NCI-H1694 (cell line): ENCODE measurements around the gene S100A3.

ENCODE experiments used
- DNase-seq: peaks from one replicate; lab custom pipeline; 2025; lab: John Stamatoyannopoulos, UW

S100A3 gene

DNA sequence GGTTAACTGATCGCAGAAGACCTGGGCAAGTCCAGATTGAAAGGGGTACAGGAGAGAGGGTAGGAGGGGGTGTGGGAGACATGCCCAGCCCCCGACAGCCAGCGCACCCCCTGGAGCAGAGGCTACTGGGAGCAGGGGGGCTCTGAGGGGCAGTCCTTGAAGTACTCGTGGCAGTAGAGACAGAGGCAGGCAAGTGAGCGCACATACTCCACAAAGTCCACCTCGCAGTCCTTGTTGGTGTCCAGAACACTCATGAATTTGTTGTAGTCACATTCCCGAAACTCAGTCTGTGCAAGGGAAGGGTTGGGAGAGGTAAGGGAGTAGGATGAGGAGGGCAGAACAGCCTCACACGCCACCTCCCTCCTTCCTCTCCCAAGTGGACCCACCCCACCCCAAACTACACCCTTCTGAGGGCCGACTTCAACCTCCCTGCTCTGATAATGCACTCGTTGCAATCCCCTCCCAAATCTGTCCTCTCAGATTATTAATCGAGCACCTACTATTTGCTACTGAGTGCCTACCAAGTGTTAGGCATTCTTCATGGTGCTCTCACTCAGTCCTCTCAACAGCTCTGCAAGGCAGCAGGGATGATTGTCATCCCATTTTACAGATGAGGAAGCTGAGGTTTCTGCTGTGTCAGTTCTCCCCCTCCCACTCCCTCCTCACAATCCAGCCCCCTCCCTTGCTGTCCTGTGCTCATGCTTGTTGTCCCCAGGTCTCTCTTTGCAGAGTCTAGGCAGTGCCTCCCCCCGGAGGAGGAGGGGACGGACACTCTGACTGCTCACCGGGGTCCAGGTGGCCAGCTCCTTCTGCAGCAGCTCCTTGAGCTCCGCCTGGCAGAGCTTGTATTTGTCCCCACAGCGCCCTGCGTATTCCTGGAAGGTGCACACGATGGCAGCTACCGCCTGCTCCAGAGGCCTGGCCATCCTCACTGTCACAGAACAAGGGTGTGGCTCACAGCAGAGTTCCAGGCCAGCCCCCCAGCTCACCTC is 1.2 kb downstream of the S100A3 start:
- DNase-seq: no peak

DNA sequence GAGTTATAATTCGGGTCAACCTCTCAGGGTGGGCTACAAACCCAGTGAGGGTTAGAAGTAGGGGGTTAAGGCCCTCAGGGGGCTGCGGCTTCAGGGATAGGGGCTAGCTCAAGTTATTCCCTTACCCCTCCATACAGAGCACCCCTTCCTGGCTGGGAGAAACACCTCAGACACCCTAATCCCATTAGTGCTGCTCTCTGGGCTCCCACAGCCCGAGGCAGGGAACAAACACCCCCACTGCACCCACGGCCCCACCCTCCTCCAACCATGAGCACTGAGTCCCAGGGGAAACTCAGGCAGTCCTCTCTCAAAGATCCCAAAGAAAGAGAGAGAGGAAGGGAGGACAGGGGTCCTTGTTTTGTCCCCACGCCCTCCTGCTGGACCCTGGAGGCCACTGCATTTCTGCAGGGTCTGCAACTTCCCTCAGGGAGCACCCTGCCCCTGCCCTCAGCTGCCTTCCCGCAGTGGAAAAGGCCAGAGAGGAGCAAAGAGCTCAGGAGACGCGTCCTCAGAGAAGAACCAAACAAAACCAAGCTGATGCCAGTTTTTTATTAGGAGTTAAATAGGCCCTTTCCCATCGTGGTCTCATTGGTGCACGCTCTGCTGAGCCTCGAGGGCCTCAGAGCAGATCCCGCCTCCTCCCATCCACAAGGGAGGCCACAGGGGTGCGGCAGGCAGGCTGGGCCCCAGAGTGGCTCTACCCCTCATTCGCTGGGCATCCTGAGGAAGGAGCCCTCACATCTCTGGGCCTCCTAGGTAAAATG is 2.1 kb downstream of the S100A3 start:
- DNase-seq: no peak

DNA sequence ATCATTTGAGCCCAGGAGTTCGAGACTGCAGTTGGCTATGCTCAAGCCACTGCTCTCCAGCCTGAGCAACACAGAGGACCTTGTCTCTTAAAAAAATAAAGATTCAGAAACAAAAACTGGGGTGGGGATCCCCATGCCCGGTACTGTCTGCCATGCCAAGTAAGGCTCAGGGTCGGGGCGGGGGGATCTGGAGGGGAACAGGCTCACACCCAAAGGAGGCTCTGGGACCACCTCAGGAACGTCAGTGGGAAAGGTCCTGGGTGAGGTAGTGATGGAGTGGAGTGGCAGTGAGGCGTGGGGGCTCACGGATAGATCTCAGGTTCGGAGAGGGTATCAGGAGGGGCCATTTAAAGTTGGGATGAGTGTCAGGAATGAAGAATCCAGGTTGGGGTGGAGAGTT is 2.7 kb downstream of the S100A3 start:
- no peak for DNase-seq

DNA sequence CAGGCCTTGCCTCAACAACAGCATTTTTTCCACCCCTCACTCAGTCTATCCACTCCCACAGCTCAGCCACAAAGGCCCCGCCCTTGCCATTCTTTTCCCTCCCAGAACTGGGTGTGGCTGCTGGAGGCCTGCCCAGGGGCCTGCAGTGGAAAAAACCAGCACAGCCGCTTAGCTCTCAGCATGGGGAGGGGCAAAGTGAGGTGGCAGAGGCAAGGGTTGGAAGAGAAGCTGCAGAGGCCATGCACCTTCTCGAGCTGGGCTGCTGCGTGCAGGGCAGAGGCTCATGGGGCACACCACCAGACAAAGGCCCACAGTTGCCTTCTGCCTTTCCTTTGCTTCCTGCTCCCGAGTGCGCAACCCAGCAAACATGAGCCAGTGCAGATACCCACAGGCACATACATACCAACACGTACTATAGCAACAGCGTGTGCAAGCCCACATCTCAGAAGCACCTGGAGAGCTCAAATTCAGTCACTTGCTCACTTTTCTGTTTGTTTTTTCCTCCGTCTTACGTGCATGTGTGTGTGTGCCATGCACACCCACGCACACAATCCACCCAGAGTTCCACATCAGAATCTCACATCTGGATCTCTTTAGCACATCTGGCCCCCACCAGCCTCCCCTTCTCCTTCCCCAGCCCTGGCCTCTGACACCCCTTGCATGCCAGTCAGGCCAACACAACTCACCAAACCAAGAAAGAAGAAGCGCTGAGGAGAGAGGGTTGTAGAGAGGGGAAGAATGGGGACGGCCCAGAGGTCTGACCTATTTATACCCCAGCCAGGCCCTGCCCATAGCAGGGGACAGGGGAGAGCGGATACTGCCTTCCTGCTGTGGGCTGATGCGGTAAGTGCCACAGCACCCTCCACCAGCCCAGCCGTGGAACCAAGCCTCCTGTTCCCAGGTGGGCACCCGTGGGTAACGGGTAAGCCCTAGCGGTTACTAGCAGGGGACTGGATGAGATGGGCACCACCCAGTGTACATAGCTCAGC is 3.7 kb downstream of the S100A3 start, which contains the start of gene S100A4:
TSS of gene S100A4 (minus strand) at position 740 of the 989 bp plus-strand sequence. CDS start 1,012 bp downstream, outside the sequence.
- DNase-seq: peak; percentile 98

DNA sequence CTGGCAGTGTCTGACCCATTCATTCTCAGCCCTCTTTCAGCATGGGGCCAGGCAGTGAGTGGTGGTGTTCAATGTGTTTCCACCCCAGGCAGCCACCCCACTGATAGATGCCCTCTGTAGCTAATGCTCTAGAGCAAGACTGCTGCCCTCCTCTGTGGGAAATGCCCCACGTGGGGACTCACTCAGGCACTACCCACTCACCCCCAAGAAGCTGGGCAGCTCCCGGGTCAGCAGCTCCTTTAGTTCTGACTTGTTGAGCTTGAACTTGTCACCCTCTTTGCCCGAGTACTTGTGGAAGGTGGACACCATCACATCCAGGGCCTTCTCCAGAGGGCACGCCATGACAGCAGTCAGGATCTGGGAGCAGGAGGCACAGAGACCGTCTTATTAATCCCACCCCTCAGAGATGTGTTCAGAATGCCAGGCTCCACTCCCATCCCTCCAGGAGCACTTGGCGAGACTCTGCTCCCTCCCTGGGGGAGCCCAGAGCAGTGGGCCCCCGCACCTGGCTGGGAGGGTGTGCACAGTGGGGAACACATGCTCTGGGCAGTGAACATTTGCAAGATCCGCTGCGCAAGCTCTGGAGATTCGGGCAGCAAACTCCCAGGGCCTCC is 4.5 kb downstream of the S100A3 start:
- no peak for DNase-seq

DNA sequence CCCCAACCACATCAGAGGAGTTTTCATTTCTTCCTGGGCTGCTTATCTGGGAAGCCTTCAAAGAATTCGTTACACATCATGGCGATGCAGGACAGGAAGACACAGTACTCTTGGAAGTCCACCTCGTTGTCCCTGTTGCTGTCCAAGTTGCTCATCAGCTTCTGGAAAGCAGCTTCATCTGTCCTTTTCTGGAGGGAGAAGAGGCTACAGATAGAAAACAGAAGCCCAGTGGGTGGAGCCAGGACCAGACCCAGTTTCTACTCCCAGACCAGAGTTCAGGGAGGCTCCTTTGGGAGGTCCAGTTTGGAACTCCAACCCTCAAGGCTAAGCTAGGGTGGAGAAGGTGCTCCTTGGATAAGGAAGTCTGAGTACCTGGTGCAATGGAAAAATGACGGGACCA is 5.3 kb downstream of the S100A3 start:
- DNase-seq: no peak

DNA sequence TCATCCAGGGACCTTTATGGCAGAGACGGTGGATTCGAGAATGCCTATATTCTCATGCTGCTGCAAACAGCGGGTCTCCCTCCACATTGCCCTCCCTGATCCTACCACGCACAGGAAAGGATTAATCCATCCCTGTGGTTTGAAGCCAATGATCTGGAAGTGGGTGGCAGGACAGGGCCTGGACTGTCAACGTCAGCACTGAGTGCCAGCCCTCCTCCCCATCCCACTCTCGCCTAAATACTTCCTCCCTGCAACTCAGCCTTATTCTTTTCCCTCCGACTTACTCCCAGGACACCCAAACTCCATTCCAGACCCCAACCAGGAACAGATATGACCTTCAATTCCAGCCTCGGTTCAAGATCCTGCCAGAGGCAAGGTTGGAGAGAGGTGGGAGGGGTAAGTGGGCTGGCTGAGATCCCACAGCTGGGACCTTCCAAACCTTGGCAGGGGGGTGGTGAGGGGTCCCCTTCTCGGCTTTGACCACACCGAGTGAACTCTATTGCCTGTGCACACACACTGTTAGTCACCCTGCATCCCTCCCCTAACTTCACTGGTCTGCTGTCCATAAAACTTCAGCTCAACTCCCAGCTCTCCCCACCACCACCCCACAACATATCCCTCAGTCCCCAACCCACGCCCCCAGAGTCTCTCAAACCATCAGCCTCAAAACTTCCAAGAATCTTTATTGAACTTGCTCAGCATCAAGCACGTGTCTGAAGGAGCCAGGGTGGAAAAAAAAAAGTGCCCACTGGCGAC is 5.9 kb downstream of the S100A3 start:
- no peak for DNase-seq

DNA sequence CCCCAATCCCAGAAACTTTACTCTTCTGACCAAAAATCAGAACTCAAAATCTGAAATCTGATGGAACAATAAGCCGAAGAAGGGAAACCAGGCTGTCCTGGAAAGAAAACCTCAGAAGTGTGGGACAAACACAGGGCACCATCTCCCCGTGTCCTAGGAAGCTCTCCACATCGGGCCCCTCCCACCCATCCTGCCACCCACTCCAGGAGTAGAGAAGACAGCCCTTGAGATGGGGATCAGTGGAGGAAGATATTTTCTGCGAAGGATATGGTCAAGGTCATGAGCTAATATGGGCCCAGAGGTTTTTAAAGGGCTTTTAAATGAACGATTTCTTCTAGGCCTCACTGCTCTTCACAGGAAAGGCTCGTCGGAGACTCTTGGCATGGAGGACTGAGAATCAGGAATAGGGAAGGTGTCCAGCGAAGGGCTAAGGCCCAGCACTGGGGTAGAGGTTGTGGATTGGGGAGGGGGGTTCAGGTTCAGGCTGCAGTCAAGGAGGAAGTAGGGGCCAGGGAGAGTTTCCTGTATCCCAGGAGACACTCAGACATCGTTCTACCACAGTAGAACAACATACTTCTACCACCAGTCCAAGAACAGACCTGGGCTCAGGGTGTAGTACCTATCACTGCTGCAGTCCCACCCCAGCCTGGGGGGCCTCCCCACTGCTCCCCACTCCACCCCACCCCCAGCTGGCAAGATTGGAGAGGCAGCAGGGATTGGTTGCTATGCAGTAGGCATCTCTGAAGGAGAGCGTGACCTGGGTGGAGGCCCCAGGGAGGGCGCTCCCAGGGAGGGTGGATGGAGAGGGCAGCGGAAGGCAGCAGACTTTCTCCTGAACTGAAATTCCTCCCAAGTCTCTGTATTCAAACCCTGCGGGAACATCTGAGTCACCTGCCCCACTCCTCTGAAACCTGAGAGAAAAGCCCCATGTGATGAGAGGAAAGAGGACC is 7.1 kb downstream of the S100A3 start:
- DNase-seq: no peak

DNA sequence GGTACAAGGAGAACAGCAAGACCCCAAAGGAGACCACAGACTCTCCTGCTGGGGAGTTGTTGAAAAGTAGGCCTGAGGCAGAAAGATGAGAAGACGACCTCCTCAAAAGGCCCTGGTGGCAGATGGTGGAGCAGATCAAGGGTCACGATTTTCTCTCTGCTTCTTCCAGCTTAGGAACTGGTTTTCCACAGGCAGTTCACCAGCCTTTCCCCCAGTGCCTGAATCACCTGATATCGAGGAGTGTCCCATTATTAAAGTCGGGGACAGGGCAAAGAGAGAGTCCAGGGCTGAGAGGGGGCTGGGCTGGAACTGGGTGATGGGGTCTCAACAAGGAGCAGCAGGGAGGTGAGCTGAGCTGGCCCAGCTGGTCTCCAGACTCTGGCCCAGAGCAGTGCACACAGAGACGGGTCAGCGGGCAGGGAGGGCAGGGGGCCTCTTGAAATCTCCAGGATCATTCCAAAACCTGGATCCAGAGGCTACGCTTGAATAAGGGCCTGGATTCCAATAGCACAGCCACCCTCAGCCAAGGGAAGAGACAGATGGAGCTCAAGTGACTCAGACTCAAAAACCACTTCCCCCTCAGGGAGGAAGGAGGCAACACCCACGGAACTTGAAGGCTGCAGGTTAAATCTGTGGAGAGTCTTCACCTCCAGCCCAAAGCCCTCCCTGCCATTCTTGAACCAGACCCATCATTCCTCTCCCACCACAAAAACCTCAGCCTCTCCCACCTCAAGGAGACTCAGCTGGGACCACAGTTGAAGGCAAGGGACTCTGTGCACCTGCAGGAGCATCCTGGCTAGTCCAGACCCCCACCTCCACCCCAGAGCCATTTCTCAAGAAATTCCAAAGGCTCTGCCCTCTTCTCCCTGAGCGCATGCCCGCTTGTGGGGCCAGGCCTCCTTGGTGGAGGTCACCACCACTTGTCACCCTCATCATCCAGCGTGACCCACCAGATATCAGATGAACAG is 8.4 kb downstream of the S100A3 start, which contains the start of gene S100A5:
TSS of gene S100A5 (minus strand) at position 541 of the 968 bp plus-strand sequence. CDS start 743 bp downstream, outside the sequence.
- no peak for DNase-seq

DNA sequence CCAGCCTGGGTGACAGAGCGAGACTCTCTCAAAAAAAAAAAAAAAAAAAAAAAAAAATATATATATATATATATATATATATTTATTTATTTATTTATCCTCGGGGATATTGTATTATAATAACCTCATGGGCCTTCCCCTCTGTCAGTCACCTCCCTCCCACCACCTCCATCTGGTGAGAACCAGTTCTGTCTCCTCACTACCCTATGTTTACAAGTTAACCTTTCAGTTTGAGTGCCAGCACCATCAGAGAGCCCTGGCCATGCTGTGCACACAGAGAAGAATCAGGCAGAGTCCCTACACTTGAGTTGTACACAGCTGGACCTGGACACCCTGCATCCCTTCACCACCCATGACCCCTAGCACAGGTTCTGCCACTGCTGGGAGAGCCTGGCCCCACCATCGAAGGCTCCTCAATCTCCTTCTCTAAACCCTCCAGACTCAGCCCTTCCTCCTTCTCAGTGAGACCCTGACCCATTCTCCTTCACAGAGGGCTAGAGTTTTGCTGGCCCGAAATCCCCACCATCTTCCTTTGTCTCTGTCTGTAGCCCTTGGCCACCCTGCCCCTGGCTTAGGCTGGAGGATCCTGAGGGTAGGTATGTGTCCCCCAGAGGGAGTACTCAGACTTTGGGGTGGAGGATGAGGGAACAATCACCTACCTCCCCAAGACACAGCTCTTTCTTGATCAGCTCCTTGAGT is 9.5 kb downstream of the S100A3 start:
- no peak for DNase-seq

DNA sequence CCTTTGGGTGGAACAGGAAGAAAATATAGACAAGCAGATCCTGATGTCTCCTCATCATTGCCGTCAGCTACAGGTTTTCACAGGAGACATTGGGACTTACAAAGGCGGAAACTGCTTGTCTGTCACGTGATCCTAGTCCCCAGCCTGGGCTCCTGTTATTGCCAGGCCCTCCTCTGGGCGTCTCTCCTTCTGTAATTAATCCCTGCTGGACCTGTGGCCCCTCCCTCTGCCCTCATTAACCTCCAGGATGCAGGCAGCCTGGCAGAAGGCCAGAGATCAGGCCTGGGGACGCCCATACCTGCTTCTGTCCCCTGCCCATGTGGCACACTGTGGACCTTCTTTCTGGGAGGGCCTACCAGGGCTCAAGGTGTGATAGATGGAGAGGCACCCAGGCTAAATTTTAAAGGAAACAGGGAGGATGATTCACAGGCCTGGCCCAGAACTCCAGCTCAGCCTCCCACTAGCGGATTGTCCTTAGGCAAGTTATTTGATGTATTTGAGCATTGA is 10.7 kb downstream of the S100A3 start:
- DNase-seq: no peak

DNA sequence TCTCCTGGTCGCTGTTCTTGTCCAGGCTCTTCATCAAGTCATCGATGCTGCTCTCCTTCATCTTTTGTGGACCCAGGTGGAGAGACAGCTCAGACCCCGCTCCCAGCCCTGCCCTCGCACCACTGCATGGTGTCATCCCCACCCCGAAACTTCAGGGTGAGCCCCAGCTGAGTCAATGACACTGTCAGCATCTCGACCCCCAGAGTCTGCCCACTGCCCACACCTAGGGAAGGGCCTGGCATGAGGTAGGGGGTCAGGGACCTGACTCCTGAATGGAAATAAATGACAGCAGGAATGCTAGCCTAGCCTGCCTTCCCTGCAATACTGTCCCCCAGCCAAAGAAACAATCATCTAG is 11.7 kb downstream of the S100A3 start:
- no peak for DNase-seq

DNA sequence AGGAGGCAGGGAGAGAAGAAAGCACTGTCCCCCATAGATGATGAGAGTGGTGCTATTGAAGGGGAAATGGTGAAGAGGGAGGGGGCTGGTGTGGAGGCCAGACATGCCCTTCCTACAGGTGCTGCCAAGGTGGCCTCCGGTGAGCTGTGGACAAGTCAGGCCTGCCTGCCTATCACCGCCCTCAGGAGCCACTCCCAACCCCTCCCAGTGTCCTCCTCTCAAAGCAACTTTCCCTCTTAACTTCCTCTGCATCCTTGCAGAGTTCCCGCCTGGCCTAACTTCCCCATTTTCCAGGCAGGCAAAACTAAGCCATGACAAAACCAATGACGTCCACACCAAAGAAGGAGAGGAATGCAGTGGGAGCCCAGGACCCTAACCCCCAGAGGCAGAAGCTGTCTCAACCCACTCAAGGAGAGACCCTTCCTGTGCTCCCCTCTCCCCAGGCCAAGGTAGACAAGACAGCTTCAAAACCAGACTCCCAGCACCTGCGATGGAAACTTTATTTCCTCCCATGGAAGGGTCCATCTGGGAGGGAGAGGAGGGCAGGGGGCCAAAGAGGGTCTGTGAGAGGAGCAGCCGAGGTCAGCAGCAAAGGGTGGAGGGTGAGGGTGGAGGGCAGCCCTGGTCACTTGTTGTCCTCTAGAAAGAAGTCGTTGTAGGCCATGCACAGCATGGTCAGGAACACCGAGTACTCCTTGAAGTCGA is 12.2 kb downstream of the S100A3 start:
- DNase-seq: no peak

DNA sequence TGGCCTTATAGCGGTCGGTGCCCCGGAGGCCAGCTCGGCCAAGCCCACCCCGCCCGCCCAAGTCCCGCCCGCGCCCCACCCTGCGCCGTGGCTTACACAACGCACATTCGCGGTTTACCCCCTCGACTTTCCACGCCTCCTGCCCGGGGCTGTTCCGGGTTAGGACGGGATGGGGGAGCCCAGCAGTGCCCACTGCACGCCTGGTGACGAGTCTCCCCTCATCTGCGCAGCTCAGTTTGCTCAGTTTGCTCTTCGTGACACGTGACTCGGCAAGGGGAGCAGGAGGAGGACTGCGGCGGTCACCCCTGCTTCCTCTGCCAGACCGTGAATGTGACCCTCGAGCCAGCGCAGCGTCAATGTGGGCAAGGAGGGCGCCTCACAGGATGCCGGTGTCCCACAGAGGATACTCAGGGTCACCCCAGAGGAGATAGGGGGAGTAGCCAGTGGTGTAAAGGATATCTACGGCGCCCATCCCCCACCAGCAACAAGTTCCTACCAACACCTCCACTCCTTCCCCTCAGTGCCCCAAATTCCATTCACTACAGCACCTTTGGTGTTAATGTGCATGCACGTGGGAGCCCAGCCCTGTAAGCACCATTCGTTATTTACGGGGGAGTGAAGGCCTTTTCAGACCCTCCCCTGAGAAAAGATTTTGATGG is 12.9 kb downstream of the S100A3 start:
- DNase-seq: no peak

DNA sequence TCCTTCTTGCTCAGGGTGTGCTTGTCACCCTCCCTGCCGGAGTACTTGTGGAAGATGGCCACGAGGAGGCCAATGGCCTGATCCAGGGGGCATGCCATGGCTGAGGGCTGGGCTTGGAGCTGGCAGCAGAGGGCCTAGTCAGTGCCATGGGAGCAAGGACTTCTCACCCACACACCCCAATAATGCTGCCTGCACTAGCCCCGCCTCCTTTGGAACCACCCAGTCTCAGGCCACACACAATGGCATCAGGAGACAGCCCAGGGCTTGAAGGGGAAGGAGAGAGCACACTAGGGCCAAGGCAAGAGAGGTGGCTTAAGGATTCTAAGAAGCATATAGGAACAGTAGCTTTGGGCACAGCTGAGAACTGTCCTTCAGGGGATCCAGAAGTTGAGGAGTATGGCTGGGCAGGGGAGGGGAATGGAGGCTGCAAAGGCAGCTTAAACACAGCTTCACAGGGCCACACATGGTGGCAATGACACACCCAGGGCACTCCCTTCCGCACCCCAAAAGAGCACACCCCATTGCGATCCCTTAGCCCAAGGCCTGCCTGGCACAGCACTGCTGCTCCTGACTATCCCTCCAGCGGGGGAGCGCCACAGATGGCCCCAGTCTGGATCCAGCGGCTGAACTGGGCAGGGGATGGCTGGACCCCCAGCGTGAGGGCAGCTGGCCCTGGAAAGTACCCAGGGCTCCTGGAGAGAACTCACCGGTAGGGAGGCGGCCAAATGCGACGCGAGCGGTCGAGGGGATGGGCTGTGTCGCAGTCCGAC is 13.6 kb downstream of the S100A3 start, which contains the start of gene S100A6:
TSS of gene S100A6 (minus strand) at position 750 of the 770 bp plus-strand sequence. CDS start at position 98, 652 bp downstream.
- DNase-seq: no peak
